ENCODE data around the gene LYRM2.

DNA sequence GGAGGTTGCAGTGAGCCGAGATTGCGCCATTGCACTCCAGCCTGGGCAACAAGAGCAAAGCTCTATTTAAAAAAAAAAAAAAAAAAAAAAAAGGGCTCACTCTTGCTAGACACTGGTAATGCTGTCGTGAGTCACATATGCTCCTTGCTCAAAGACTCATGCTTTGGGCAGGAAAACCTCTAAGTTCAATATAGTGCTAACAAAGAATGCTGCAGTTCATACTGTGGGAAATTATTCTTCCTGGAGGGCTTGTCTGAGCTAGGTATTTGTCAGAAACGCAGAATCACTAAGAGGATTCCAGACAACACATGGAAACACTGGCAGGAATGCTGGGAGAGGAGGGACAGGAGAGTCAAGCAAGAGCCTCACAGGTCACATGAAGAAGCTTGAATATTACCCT, 2.3 kb upstream of the LYRM2 start:
- no peak for TF ChIP-seq POLR2A (IDR thresholded peaks at IDR 0.05)
- TF ChIP-seq, protein P1, sequence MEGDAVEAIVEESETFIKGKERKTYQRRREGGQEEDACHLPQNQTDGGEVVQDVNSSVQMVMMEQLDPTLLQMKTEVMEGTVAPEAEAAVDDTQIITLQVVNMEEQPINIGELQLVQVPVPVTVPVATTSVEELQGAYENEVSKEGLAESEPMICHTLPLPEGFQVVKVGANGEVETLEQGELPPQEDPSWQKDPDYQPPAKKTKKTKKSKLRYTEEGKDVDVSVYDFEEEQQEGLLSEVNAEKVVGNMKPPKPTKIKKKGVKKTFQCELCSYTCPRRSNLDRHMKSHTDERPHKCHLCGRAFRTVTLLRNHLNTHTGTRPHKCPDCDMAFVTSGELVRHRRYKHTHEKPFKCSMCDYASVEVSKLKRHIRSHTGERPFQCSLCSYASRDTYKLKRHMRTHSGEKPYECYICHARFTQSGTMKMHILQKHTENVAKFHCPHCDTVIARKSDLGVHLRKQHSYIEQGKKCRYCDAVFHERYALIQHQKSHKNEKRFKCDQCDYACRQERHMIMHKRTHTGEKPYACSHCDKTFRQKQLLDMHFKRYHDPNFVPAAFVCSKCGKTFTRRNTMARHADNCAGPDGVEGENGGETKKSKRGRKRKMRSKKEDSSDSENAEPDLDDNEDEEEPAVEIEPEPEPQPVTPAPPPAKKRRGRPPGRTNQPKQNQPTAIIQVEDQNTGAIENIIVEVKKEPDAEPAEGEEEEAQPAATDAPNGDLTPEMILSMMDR (IDR thresholded peaks at IDR 0.05), result no peak

Data from right lobe of liver (tissue), 4 donors.